DMS 273 treated with DMSO at 0.1 percent for 48 hours (cell line): ENCODE measurements around the gene METAP2.

Source experiments
- DNase-seq: peaks from one replicate; lab custom pipeline; 2025; lab: John Stamatoyannopoulos, UW

The METAP2 gene

DNA sequence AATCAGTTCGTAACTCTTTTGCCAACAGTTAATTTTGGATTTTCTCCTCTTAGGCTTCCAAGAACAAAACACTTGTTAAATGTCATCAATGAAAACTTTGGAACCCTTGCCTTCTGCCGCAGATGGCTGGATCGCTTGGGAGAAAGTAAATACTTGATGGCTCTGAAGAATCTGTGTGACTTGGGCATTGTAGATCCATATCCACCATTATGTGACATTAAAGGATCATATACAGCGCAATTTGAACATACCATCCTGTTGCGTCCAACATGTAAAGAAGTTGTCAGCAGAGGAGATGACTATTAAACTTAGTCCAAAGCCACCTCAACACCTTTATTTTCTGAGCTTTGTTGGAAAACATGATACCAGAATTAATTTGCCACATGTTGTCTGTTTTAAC lies 39.6 kb downstream of the METAP2 start:
- no peak for DNase-seq

DNA sequence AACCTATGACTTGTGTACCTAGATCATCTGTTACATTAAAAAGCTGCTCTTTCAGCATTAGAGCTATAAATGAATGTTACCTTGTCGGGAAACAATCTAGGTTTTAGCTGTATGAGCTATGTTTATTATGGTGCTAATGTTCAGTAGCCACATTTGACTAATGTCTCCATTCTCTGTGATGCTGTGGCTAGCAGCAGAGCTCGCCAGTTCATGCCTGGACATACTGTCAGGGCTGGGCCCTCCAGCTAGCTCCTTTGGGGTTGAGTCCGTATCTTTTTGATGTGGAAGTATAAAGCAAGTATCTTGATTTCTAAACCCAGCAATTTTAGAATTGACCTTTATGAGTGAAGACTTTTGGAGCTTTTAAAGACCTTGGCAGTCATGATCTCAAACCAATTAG lies 41.2 kb downstream of the METAP2 start:
- no peak for DNase-seq

- no peak for DNase-seq
These were observed 42.8 kb downstream of the METAP2 start for GRCh38 chr12:95516757-95517156.

- DNase-seq: no peak
These were observed 43.3 kb downstream of the METAP2 start for GRCh38 chr12:95517246-95517645.

DNA sequence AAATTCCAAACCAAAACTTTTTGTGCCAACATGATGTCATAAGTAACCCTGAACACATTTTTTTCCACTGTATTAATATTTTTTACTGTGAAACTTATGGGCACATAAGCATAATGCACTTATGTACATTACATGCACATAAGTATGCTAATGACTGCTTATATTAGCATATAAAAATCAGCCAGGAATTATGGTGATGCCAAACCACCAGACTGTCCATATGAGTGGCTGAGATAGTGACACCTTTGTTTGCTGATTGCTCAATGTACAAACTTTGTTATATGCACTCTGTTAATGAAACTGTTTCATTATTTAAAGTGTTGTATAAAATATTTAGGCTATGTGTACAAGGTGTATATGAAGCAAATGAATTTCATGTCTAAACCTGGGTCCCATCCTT lies 45.0 kb downstream of the METAP2 start:
- no peak for DNase-seq

GRCh38 chr12:95520816-95521215 lies 46.9 kb downstream of the METAP2 start:
- DNase-seq: no peak

- DNase-seq: no peak
These were observed 48.7 kb downstream of the METAP2 start for GRCh38 chr12:95522692-95523091.

DNA sequence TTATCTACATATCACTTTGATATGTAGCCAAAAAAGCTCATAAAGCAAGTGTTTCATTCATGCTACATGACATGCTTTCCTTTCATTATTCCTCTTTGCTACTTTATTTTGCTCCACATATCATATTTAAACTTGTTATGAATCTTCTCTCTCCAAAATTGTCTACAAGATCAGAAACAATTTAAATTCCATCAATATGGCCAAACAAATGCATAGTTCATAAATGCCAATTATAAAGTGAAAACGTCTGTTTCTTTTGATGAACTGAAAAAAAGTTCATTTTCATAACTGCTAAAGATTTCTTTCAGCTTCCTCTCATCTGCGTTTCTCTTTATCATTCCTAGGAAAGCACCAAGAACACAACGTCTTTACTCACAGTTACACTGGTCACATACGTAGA lies 54.5 kb downstream of the METAP2 start:
- DNase-seq: no peak

GRCh38 chr12:95529693-95530225 lies 55.8 kb downstream of the METAP2 start:
- no peak for DNase-seq

- no peak for DNase-seq
These were observed 58.9 kb downstream of the METAP2 start for GRCh38 chr12:95532851-95533250.

DNA sequence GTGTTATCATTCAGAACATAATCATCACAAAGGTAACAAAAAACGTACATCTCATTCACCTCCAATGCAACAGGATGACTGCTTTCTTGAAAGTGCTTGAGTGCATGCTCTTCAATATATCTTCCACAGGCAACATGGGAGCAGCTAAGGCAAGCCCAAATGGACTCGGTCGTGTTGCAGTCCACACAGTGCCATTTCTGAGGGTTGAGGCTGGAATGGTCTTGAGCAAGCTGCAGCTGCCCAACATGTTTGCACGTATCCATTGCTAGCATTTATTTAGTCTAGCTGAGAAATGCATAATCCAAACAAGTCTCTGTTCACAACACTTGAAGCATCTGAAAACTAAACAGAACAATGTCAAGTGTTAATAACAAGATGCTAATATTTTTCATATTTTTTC lies 60.0 kb downstream of the METAP2 start:
- DNase-seq: no peak

- DNase-seq: no peak
These were observed 64.1 kb downstream of the METAP2 start for GRCh38 chr12:95538006-95538405.

DNA sequence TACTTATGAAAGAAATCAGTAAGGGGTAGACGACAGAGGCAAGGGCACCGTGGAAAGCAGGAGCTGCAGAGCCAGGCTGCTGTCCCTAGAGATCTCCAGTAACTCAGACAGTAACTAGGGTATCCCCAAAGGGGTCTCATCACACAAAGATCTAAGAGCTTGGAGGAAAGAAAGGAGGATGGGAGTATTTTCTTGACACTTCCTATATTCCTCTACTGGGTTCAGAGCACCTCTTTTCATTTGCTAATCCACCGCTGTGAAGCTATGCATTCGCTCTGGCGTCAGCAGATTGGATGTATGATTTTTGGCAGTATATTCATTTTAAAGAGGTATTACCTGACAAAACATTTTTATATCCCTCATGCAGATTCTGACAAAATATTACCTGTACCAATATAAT lies 64.7 kb downstream of the METAP2 start:
- DNase-seq: no peak

- no peak for DNase-seq
These were observed 67.5 kb downstream of the METAP2 start for GRCh38 chr12:95541436-95541835.

DNA sequence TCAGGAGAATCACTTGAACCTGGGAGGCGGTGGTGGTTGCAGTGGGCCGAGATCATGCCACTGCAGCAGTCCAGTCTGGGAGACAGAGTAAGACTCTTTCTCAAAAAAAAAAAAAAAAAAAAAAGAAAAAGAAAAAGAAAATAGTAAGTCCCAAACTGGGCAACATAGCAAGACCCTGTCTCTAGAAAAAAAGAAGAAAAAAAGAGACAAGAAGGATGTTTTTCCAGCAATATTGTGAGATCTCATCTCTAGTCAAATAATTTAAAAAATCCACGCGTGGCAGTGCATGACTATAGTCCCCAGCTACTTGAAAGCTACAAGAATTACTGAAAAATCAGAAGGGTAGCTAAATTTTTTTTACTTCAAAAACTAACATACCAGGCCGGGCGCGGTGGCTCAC lies 69.4 kb downstream of the METAP2 start:
- no peak for DNase-seq

DNA sequence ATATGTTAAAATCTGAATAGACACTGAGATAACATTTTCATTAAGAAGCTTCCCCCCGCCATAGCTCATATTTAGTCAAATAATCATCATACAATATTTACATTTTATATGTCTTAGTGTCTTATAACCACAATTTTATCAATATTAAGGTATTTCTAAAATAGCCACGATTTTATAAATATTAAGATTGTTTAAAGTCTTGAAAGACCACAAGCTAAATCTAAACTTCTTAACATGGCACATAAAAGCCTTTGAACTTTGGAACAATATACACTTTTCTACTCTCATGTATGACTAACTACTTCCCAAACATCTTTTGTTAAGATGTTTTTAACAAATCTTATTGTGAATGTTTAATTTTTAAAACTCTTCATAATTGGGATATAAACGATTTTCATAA lies 70.8 kb downstream of the METAP2 start:
- DNase-seq: no peak

GRCh38 chr12:95545303-95545702 lies 71.4 kb downstream of the METAP2 start:
- no peak for DNase-seq

GRCh38 chr12:95545731-95546490 lies 72.0 kb downstream of the METAP2 start:
- no peak for DNase-seq

- no peak for DNase-seq
These were observed 72.5 kb downstream of the METAP2 start for GRCh38 chr12:95546491-95546813.

DNA sequence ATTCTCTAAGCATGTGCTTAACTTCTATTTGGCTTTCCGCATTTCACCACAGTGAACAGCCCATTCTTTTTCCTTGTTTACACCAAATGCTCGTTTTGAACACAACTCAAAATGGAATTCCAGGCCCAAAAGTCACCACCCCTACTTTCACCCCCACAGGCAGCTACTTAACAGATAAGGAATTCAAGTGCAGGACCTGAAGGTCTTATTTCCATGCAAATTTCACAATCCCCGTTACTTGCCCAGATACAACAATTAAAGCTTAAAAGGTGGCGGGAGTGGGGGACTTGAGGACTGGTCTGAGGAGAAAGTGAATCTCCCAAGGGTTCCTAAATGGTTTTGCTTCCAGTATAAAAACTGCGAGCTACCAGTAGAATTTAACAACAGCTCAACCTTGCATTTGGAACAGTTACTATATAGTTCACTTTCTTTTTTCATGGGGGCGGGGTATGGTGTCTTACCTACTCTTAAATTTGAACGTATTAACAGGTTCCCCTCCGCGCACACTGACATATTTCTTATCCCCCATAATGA lies 73.6 kb downstream of the METAP2 start:
- DNase-seq: no peak

DNA sequence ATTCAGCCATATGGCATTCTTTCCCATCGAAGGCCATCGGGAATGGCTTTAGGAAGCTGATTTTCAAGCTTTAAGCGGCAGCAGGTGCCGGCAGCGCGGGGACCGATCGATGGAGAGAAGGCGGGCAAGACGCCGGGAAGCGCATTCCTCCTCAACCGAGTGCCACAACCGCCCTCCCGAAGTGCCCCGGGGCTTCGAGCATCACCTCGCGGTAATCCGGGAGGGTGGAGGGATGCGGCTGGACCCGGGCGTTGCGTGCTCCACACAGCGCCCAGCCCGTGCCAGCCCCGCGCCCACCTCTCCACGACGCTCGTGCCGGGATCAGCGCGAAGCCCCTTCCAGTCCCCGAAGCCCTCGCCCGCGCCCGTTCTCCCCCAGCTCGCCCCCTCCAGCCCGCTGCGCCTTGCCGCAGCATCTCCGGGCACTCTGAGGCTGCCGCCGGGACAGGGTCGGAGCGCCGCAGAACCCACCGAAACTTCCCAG lies 74.1 kb downstream of the METAP2 start:
- DNase-seq: no peak

DNA sequence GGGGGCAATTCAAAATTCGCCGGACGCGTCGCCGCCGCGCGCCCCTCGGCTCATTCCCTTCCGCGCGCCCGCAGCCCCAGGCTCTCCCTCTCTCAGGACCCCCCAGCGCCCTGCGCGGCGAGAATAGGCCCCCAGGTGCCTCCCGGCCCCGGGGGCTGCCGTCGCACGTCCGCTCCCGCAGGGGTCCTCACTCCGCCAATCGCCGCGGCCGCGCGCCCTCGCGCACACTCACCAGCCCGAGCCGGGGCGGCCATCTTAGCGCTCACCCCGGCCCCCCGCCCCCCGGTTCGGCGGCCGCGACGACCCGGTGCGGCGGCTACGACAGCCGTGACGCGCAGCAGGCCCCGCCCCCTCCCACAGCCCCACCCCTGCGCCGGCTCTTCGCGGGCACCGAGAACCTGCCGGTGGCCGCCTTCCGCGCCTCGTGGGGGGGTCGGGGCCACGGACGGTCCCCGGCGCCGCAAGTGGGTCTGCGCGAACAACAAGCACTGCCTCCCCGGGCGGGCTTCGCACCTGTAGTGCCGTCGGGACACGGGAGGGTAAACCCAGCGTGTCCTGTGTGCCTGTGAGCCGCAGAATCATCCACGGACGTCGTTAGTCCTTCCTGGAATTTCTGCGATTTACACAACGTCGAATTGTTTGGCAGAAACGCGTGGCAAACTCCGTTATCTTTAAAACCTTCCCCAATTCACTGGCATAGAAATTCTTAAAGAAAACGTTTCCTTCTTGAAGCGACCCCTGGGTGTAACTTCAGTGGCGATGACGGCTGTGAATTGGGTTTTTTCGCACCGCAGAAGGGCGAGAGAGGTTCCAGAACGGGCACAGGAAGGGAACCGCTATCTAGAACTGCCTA lies 74.8 kb downstream of the METAP2 start:
- no peak for DNase-seq
